ENCODE measurements around the gene ARAP2.

Gene ARAP2

DNA sequence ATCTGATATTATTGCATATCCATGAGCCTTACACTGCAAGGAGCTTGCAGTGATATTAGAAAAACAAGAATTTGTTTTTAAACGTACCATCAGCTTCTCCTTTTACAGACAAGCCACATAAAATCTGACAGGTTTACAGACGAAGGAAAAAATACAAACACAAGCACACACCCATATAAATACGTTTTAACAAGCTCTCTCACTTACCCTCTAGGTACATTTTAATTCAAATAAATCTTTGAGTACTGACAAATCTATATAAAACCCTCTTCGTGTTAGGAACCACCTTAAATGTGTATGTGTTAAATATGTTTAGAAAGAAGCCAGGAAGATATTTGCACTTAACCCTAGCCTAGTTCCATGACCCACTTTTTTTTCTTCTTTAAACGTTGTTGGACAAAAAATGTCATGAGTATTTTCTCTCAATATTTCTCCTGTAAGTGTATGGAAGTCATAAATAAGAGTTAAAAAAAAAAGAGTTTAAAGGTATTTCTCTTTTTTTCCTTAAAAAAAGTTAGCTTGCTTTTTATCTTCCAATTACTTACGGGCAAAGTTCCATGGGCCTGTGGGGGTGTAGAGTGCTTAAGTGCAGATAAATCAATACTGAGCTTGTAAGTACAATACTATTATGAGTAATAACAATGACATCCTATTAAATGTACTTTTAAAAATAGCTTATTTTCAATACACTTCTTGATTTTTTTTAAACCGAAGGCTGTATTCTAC lies 1.5 kb downstream of the ARAP2 start:
- TF ChIP-seq CTCF (IDR thresholded peaks at IDR 0.05; ENCODE audit: low read depth, low read length, missing control alignments): no peak
- H3K27ac ChIP-seq: no peak overlapping the region
- H3K36me3 ChIP-seq (replicated peaks): no peaks in the 10 kb centered on the region
- in situ Hi-C loops (cut with HindIII; ENCODE audit: low pct_ligation_motif_present, low sequenced_read_pairs): no loop called here
- no peak overlapping the region for H3K4me3 ChIP-seq (ENCODE audit: low read depth, low read length)
- no peak for DNase-seq
- H3K27me3 ChIP-seq (replicated peaks): no peaks in the 10 kb centered on the region

- no peak for DNase-seq
- TF ChIP-seq CTCF (IDR thresholded peaks at IDR 0.05; ENCODE audit: low read depth, low read length, missing control alignments): no peak
- Histone ChIP-seq H3K27ac (no peak overlapping the region), H3K27me3 (replicated peaks) (no peaks in the 10 kb centered on the region), H3K36me3 (replicated peaks) (no peaks in the 10 kb centered on the region), H3K4me3 (ENCODE audit: low read depth, low read length) (no peak overlapping the region)
- in situ Hi-C loops (cut with HindIII; ENCODE audit: low pct_ligation_motif_present, low sequenced_read_pairs): no loop called here
Observed at GRCh38 chr4:36241771-36242170, 2.5 kb downstream of the ARAP2 start.

DNA sequence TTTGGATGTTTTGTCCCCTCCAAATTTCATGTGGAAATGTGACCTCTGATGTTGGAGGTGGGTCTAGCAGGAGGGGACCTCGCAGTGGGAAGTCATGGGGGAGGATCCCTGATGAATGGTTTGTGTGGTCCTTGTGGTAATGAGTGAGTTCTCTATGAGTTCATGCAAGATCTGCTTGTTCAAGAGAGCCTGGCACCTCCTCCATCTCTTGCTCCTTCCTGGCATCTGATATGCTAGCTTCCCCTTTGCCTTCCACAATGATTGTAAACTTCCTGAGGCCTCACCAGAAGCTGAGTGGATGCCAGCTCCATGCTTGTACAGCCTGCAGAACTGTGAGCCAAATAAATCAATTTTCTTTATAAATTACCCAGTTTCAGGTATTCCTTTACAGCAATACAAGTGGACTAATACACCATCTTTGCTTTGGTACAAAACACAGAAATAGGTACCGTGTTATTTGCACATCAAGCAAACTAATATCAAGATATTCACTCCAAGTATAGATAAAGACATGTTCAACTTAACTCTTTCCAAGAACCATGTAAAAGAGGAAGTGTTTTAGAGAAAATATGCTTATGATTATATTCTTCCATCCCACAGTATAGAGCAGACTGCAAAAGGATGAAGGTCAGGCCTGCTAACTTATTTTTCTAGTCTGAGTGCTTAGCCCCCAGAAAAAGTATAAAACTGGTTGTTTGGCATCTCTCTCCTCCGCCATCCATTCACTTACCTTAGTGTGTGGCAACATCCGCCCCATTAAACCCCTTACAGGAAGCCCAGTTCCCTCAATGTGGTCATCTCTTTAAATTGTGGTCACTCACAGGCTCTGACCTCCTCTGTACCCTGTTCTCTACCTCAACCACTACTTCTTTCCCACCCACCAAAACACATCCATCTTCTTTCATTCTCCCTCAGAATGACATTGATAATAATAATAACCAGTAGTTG lies 6.7 kb downstream of the ARAP2 start:
- DNase-seq: no peak

GRCh38 chr4:36236159-36236558 lies 8.2 kb downstream of the ARAP2 start:
- H3K4me3 ChIP-seq (ENCODE audit: low read depth, low read length): no peak overlapping the region
- in situ Hi-C loops (cut with HindIII; ENCODE audit: low pct_ligation_motif_present, low sequenced_read_pairs): no loop called here
- H3K27me3 ChIP-seq (replicated peaks): no peaks in the 10 kb centered on the region
- H3K27ac ChIP-seq: no peak overlapping the region
- DNase-seq: no peak
- no peaks in the 10 kb centered on the region for H3K36me3 ChIP-seq (replicated peaks)
- no peak for TF ChIP-seq CTCF (IDR thresholded peaks at IDR 0.05; ENCODE audit: low read depth, low read length, missing control alignments)

More for the DNA sequence above, 6.7 kb downstream of the ARAP2 start:
- no peaks in the 10 kb centered on the region for H3K36me3 ChIP-seq (replicated peaks)
- in situ Hi-C loops (cut with HindIII; ENCODE audit: low pct_ligation_motif_present, low sequenced_read_pairs): no loop called here
- TF ChIP-seq CTCF (IDR thresholded peaks at IDR 0.05; ENCODE audit: low read depth, low read length, missing control alignments): no peak
- no peak overlapping the region for H3K27ac ChIP-seq
- no peak overlapping the region for H3K4me3 ChIP-seq (ENCODE audit: low read depth, low read length)
- no peaks in the 10 kb centered on the region for H3K27me3 ChIP-seq (replicated peaks)

- in situ Hi-C loops (cut with HindIII; ENCODE audit: low pct_ligation_motif_present, low sequenced_read_pairs): no loop called here
- H3K27me3 ChIP-seq (replicated peaks): no peaks in the 10 kb centered on the region
Observed at GRCh38 chr4:36235306-36235705, 9.0 kb downstream of the ARAP2 start.

More at GRCh38 chr4:36235306-36235705, 9.0 kb downstream of the ARAP2 start:
- peak; percentile 18 for TF ChIP-seq CTCF (IDR thresholded peaks at IDR 0.05; ENCODE audit: low read depth, low read length, missing control alignments)
- H3K27ac ChIP-seq: no peak overlapping the region
- peak; percentile 18 for DNase-seq
- H3K4me3 ChIP-seq (ENCODE audit: low read depth, low read length): no peak overlapping the region
- H3K36me3 ChIP-seq (replicated peaks): no peaks in the 10 kb centered on the region

Measured in brain microvascular endothelial cell (primary cell).